ENCODE data around the gene CDH12. TPM values are rescaled to one million over a fixed set of nuclear protein-coding genes. Genes with fewer than 3 reads are reported as not detected.

CDH12 gene
- total RNA-seq, 1 experiment from 2014 or later: not detected

DNA sequence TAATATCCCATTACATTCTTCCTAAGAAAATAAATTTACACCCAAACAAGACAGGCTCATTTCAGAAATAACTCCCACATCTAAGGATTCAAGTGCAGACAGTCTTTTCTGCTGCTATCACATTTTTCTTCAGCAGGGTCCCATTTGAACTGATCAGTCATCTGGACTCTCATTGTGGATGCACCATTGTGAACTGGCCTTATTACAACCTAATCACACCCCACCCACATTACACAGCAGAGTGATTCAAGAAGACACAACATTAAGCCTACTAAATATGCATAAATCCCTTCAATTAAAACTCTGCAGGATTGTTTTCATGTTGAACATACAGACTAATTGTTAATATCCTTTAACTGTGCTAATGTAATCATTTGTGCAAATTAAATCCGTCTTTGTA, 146.2 kb downstream of the CDH12 start:
- no peak overlapping the region for H3K14ac ChIP-seq (ENCODE audit: insufficient read depth, low read length)
- H4K5ac ChIP-seq (ENCODE audit: insufficient read length, low read depth, low read length): no peak overlapping the region
- H3K27me3 Mint-ChIP-seq (ENCODE audit: low read depth): no peaks in the 10 kb centered on the region
- no peak overlapping the region for H2BK5ac ChIP-seq (ENCODE audit: insufficient read length, low read length)
- no peak overlapping the region for H2BK120ac ChIP-seq (ENCODE audit: low read depth, low read length, poor library complexity, severe bottlenecking)
- H3K79me1 ChIP-seq (ENCODE audit: insufficient read depth, low read depth, low read length, poor library complexity, severe bottlenecking): no peaks in the 10 kb centered on the region
- no peak overlapping the region for H3K27ac ChIP-seq (ENCODE audit: insufficient read length, low read depth, low read length)
- H2BK15ac ChIP-seq (ENCODE audit: low read depth, low read length): no peak overlapping the region
- H3T11ph ChIP-seq (ENCODE audit: low read length): no peak overlapping the region
- H3K18ac ChIP-seq (ENCODE audit: insufficient read length, low read depth, low read length): no peak overlapping the region
- no peak overlapping the region for H3K9ac ChIP-seq (ENCODE audit: extremely low read depth, insufficient read length, low read length)
- H2AFZ ChIP-seq (ENCODE audit: low read length): no peak overlapping the region
- no peaks in the 10 kb centered on the region for H3K9me3 Mint-ChIP-seq
- no peaks in the 10 kb centered on the region for H3K79me2 ChIP-seq (ENCODE audit: insufficient read depth, low read length)
- no peak overlapping the region for H3K4me3 Mint-ChIP-seq
- H3K27me3 ChIP-seq (ENCODE audit: insufficient read depth, low read length): no peaks in the 10 kb centered on the region
- H2AK5ac ChIP-seq (ENCODE audit: insufficient read length, low read length): no peak overlapping the region
- no peak overlapping the region for H2BK12ac ChIP-seq (ENCODE audit: insufficient read length, low read depth, low read length)
- no peaks in the 10 kb centered on the region for H3K23me2 ChIP-seq (ENCODE audit: insufficient read length, low read depth, low read length, poor library complexity, severe bottlenecking)
- H3K9me3 ChIP-seq (ENCODE audit: control insufficient read depth, low read depth, low read length): no peaks in the 10 kb centered on the region
- H4K20me1 ChIP-seq (ENCODE audit: control insufficient read depth, insufficient read depth, insufficient read length): no peaks in the 10 kb centered on the region
- no peaks in the 10 kb centered on the region for H3K4me1 ChIP-seq (ENCODE audit: insufficient read depth, low read length)
- no peak overlapping the region for H3K56ac ChIP-seq (ENCODE audit: insufficient read length, low read depth, low read length)
- H3K4me2 ChIP-seq (ENCODE audit: insufficient read depth, insufficient read length, low read length): no peak overlapping the region
- H4K91ac ChIP-seq (ENCODE audit: insufficient read length, low read depth, low read length): no peak overlapping the region
- no peak overlapping the region for H4K8ac ChIP-seq (replicated peaks; ENCODE audit: insufficient read length, low read depth, low read length)
- no CpG with 5 or more reads among the region's 1 CpG for WGBS (ENCODE audit: extremely low coverage, insufficient read length, low lambda C conversion rate)
- DNase-seq: no peak
- H3K4ac ChIP-seq (ENCODE audit: low read depth, low read length): no peak overlapping the region
- TF ChIP-seq, protein P1, sequence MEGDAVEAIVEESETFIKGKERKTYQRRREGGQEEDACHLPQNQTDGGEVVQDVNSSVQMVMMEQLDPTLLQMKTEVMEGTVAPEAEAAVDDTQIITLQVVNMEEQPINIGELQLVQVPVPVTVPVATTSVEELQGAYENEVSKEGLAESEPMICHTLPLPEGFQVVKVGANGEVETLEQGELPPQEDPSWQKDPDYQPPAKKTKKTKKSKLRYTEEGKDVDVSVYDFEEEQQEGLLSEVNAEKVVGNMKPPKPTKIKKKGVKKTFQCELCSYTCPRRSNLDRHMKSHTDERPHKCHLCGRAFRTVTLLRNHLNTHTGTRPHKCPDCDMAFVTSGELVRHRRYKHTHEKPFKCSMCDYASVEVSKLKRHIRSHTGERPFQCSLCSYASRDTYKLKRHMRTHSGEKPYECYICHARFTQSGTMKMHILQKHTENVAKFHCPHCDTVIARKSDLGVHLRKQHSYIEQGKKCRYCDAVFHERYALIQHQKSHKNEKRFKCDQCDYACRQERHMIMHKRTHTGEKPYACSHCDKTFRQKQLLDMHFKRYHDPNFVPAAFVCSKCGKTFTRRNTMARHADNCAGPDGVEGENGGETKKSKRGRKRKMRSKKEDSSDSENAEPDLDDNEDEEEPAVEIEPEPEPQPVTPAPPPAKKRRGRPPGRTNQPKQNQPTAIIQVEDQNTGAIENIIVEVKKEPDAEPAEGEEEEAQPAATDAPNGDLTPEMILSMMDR (conservative IDR thresholded peaks at IDR 0.05): no peak
- H3K23ac ChIP-seq (ENCODE audit: insufficient read length, low read depth, low read length): no peak overlapping the region
- no peaks in the 10 kb centered on the region for H3K4me1 Mint-ChIP-seq
- H2BK20ac ChIP-seq (ENCODE audit: low read depth, low read length, poor library complexity, severe bottlenecking): no peak overlapping the region
- H3K36me3 Mint-ChIP-seq (ENCODE audit: insufficient read depth in 1 of 3, low read depth in 3 of 3): no peaks in the 10 kb centered on the region
- H3K27ac Mint-ChIP-seq: no peak overlapping the region
